Measurements from ENCODE around the gene ADRA2A. TPM values are rescaled to one million over a fixed set of nuclear protein-coding genes. Genes with fewer than 3 reads are reported as not detected.

Gene ADRA2A
- total RNA-seq, 4 donors from 2014 or later = 8.5 to 62.1 (median 17.6) TPM

GRCh38 chr10:111078505-111079185, 1.8 kb downstream of the ADRA2A start:
- peaks cover 0 to 50% of the 10 kb centered on the region in 2 donors for H3K27me3 ChIP-seq
- no peak overlapping the region for H3K27ac ChIP-seq
- TF ChIP-seq CTCF (IDR thresholded peaks at IDR 0.05) = no peak
- TF ChIP-seq POLR2A (IDR thresholded peaks at IDR 0.05) = no peak
- TF ChIP-seq EP300 (IDR thresholded peaks at IDR 0.05) = no peak
- WGBS, 2 donors = 15 to 32% methylated on average over 56 to 65 of the region's 104 CpGs
- H3K9me3 ChIP-seq = no peaks in the 10 kb centered on the region
- peak overlapping the region in 3 of 4 donors; percentile 48 to 52 (median 50) for H3K4me3 ChIP-seq
- H3K4me1 ChIP-seq = peaks cover 0 to 43% (median 20%) of the 10 kb centered on the region in 4 donors
- DNase-seq (ENCODE audit: low spot score in 2 of 2) = no peak
- H3K36me3 ChIP-seq = no peaks in the 10 kb centered on the region

GRCh38 chr10:111079241-111079760, 2.5 kb downstream of the ADRA2A start:
- WGBS, 2 donors = 71 to 75% methylated on average over 28 of the region's 28 CpGs
- no peak for DNase-seq (ENCODE audit: low spot score in 2 of 2)
- Histone ChIP-seq H3K4me3 (peak overlapping the region in 2 of 4 donors; percentile 19 to 48), H3K27ac (peak overlapping the region in 1 of 4 donors; percentile 43), H3K4me1 (peaks cover 0 to 43% (median 20%) of the 10 kb centered on the region in 4 donors), H3K36me3 (no peaks in the 10 kb centered on the region), H3K27me3 (peaks cover 0 to 45% of the 10 kb centered on the region in 2 donors), H3K9me3 (no peaks in the 10 kb centered on the region)
- TF ChIP-seq POLR2A (IDR thresholded peaks at IDR 0.05) = no peak
- no peak for TF ChIP-seq EP300 (IDR thresholded peaks at IDR 0.05)
- no peak for TF ChIP-seq CTCF (IDR thresholded peaks at IDR 0.05)

GRCh38 chr10:111079781-111080180, 3.0 kb downstream of the ADRA2A start:
- Histone ChIP-seq H3K4me1 (peaks cover 0 to 43% (median 20%) of the 10 kb centered on the region in 4 donors), H3K36me3 (no peaks in the 10 kb centered on the region), H3K9me3 (no peaks in the 10 kb centered on the region), H3K4me3 (peak overlapping the region in 2 of 4 donors; percentile 19 to 48), H3K27ac (peak overlapping the region in 1 of 4 donors; percentile 43), H3K27me3 (peaks cover 0 to 40% of the 10 kb centered on the region in 2 donors)
- 57 to 70% methylated on average over 5 of the region's 5 CpGs for WGBS, 2 donors
- DNase-seq (ENCODE audit: low spot score in 2 of 2) = no peak
- TF ChIP-seq POLR2A (IDR thresholded peaks at IDR 0.05) (no peak), EP300 (IDR thresholded peaks at IDR 0.05) (no peak), CTCF (IDR thresholded peaks at IDR 0.05) (no peak)

- DNase-seq (ENCODE audit: low spot score in 2 of 2) = no peak
- Histone ChIP-seq H3K27me3 (peaks cover 0 to 38% of the 10 kb centered on the region in 2 donors), H3K9me3 (no peaks in the 10 kb centered on the region), H3K27ac (peak overlapping the region in 1 of 4 donors; percentile 43), H3K4me1 (peaks cover 0 to 43% (median 20%) of the 10 kb centered on the region in 4 donors), H3K4me3 (no peak overlapping the region), H3K36me3 (no peaks in the 10 kb centered on the region)
- WGBS, 2 donors = 47 to 51% methylated on average over 2 of the region's 2 CpGs
- no peak for TF ChIP-seq CTCF (IDR thresholded peaks at IDR 0.05)
- TF ChIP-seq POLR2A (IDR thresholded peaks at IDR 0.05) = no peak
- TF ChIP-seq EP300 (IDR thresholded peaks at IDR 0.05) = no peak
These were observed 3.4 kb downstream of the ADRA2A start for GRCh38 chr10:111080224-111080623.

- no peak for DNase-seq (ENCODE audit: low spot score in 2 of 2)
- TF ChIP-seq POLR2A (IDR thresholded peaks at IDR 0.05) (no peak), CTCF (IDR thresholded peaks at IDR 0.05) (no peak), EP300 (IDR thresholded peaks at IDR 0.05) (no peak)
- 87 to 88% methylated on average over 6 of the region's 6 CpGs for WGBS, 2 donors
- Histone ChIP-seq H3K4me1 (peaks cover 0 to 29% (median 13%) of the 10 kb centered on the region in 4 donors), H3K27me3 (peaks cover 0 to 27% of the 10 kb centered on the region in 2 donors), H3K4me3 (no peak overlapping the region), H3K27ac (no peak overlapping the region), H3K36me3 (no peaks in the 10 kb centered on the region), H3K9me3 (no peaks in the 10 kb centered on the region)
These were observed 4.8 kb downstream of the ADRA2A start for GRCh38 chr10:111081595-111081994.
